Testis (tissue), 2 donors: ENCODE results near the gene SLC22A16.

Experiments used
- CTCF ChIP-seq, 3 experiments: fragments of 450-650 bp in 2 of 3; fragments of 200-600 bp in 1 of 3; sonication (generic) in 1 of 3; IDR thresholded peaks; one replicate each; pipeline ENCODE4 v1.5.1; 2016 to 2019; ENCODE audit warnings: antibody characterized with exemption in 3 of 3, mild to moderate bottlenecking in 2 of 3, moderate library complexity in 1 of 3
- POLR2A ChIP-seq: fragments of 450-650 bp; IDR thresholded peaks from one replicate; pipeline ENCODE4 v1.6.1; 2017; ENCODE audit warnings: antibody characterized with exemption, mild to moderate bottlenecking, moderate library complexity

- TF ChIP-seq POLR2A (no peak), CTCF (IDR thresholded peaks at IDR 0.05) (no peak)
Observed at GRCh38 chr6:110419028-110419739, 57.2 kb downstream of the SLC22A16 start.
